NCI-H774 (cell line): ENCODE measurements around the gene AMER1.
"Not testable (repeated sequence)": the region's sequence is repeated elsewhere in the genome, so short reads cannot be mapped to it uniquely, and the experiment has no call there.

Experiments
- DNase-seq: peaks from one replicate; lab custom pipeline; 2025; lab: John Stamatoyannopoulos, UW

The AMER1 gene

DNA sequence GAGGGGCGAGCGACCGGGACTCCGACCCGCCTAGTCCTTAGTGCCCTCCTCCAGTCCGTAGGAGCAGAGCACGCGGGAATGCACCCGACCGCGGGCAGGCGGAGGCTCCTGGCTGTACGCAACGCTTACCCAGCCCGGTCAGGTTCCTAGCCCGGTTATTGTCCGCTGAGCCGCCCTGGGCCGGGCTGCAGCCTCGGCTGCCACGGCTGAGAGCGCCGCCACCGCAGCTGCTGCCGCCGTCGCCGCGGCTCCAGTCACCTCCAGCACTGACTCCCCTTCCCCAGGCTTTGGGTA lies at the start of gene AMER1:
AMER1 (minus strand) TSS at position 268 of the 294 bp plus-strand sequence. CDS start 12,422 bp downstream, outside the sequence.
- DNase-seq, result peak; percentile 55

DNA sequence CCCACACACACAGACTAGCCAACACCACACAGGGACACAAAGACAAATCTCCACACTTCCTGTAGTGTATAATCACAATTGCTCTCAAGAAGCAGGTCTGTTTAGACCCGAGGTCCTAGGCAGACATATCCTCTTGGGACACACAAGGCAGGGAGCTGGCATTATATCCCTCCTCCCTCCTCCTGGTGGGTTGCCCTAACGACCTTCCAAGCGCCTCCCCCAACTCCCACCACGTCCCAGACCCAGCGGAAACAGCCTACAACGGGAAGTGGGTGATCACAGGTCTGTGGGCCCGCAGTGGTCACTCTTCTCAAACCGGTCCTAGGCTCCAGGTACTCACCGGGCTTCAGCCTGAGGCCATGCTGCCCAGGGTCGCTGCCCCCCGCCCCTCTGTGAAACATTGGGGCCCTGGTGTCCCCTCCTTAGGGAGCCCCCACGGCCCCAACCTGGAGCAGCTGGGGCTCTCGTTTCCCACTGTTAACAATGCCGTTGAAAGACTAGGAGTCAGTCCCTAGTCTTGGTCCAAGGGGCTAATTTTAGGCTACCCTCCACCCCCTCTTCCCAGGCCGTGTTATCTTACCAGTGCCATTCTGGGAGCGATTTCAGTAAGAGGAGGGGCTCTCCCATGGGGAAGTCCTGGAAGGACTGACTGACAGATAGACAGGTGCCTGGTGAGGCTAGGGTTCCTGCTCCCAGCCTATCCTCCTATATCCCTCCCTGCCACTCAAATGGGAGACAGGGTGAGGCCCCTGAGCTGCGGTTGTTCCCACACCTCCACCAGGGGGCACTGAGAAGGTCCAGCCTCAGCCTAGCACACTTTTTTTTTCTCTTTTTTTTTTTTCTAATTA lies 24.8 kb upstream of the AMER1 start, which contains the start of gene ASB12:
ASB12 (minus strand) TSS at position 485 of the 848 bp plus-strand sequence. CDS start 4,957 bp downstream, outside the sequence.
- no peak for DNase-seq

DNA sequence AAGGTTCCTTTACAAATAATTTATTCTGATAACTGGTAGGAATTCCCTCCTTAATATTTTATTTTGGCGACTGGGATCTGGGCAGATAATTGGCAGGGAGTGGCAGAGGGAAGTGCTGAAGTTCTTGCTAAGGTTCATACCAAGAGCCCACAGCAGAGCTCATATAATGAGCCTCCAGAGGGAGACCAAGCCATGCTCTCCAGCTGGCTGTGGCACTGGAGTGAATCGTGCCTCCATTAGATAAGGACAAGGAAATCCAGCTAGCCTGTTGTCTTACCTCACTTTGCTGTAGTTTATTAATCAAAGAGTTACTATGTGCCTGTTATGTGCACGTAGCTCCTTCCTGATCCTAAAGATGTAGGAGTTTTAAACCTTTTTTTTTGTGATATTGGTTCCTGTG lies 23.6 kb upstream of the AMER1 start:
- no peak for DNase-seq

DNA sequence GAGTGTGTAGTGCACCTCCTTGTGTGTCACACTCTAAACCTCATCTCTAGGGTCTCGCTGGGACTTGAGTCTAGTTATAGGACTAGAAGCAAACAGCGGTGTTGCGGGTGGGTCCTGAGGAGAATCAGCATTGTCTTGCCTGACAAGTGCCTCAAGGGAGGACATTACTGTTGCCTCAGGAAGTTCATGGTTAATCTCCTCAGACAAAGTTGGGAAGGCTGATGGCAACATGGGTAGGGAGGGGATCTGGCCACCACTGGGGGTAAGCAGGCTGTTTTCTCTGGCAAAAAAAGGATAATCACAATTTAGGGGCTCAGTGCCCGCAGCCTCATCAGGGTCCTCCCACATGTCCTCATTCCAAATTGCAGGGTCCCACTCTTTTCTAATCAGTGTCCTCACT lies 12.5 kb upstream of the AMER1 start:
- DNase-seq, result no peak

DNA sequence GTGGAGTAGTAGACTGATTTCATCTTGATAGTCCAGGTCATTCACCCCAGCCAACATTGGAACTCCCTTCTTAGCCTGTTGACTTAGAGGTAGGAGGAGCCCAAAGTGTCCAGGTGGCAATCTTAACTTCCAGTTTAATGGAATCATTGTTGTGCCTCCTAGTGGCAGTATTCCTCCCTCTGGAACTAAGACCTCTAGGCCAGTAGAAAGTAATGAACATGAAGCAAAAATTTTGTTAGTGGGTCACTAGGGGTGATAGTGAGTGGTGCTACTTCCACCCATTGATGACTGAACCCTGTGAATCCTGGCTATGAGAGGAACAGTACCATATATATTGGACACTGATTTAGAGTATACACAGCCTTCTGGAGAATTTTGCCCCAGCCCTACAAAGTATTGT lies 8.5 kb upstream of the AMER1 start:
- not testable (repeated sequence) for DNase-seq

DNA sequence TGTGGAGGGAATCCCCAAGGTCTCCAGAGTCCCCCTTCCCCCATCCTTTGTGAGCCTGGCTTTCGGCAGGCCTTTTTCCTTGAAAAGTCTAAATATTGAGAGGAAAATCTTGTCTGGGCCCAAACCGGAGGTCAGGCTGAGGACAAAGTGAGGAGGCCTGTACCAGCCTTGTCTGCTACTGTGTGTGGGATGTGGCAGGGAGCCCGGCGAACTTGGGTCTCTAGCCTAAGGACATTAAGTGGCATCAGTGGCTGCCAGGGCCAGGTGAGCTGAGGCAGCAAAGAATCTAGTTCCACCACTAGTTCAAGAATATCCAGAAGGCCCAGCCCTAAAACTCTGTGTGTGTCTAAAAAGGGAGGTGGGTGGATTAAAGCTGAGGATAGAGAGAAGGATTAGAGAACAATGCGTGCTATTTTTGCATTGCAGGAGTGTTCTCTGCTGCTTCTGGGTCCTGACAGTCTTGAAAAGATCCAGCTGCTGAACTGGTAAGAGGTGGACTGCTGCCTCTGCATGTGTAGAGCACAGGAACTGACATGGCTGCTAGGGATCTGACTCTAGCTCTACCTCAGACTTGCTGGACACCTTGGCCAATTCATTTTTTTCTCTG lies 1.2 kb upstream of the AMER1 start:
- no peak for DNase-seq

DNA sequence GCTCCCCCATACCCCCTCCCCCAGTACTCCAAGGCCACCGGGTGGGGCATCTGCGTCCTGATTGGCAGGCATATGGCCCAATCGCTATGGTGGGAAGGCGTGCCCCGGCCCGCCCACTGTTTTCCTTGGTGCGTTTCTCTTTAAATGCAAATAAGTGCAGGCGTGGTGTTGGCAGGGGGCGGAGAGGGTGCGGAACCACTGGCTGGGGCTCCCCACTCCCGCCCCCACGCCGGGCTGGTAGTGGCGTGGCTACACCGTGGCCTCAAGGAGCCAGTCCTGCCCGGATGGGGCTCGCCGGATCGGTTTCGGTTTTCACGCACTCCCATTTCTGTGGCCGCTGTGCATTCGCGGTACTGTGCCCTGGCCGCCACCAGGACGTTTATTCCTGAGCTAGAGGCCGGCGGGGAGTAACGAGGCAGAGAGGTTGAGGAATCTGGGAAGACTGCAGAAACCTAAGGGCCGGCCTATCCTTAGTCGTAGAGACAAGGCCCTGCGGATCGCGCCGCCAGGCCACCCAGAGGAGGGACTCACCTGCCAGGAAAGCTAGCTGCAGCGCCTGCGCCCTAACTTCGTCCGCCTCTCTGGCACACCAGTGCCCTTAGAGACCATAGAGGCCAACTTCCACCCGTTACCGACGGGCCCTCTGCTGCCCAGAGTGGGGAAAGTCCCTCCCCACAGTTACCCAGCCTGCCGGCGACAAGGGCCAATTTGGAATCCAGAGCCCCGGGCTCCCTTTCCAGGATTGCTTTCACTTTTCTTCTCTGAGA lies 410 bp upstream of the AMER1 start:
- DNase-seq, result peak; percentile 82

DNA sequence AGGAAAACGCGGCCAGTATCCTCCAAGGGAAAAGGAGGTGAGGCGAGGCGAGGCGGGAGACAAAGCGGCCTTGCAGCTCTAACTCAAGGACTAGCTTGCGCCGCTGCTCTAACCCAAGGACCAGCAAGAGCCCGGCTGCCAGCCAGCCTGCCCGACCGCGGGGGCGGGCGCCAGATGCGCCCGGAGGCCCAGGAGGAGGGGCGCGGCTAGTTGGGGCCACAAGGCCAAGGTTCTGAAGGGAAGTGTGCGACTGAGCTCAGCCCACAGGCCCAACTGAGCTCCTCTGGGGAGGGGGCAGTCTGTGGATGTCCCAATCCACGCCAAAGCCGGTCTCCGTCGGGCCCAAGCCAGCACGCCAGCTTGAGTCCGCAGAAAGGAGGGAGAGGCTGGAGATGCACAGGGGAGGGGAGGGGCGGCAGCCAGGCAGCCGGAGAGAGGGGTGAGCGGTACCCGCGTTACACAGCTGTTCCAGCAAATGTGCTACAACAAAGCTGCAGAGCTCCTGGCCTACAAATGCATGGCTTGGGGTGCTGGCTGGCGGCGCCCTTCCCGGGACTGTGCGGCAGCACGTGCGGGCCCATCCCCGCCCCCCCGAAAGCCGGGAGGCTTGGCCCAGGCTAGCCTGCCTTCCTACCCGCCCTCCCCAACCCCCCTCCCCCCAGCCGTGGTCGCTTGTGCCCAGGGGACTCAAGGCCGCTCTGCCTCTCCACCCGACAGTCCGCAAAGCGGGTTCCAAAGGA lies 637 bp downstream of the AMER1 start:
- no peak for DNase-seq

DNA sequence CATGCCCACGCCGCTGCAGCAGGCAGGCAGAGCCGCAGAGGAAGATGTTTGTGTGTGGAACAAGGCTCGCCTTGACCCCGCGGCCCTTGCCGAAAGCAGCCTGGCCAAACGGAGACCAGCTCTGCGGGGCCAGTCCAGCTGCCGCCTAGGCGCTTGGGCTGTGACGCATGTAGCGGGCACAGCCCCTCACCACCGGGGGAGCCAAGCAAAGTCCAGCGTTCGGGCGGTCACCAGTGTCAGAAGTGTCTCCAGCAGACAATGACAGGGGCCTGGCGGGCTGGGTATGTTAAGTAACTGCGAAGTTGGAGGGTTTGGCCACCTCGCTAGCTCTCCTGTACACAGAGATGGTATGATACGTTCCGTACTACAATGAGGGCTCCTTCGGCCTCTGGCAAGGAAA lies 1.3 kb downstream of the AMER1 start:
- DNase-seq, result no peak

DNA sequence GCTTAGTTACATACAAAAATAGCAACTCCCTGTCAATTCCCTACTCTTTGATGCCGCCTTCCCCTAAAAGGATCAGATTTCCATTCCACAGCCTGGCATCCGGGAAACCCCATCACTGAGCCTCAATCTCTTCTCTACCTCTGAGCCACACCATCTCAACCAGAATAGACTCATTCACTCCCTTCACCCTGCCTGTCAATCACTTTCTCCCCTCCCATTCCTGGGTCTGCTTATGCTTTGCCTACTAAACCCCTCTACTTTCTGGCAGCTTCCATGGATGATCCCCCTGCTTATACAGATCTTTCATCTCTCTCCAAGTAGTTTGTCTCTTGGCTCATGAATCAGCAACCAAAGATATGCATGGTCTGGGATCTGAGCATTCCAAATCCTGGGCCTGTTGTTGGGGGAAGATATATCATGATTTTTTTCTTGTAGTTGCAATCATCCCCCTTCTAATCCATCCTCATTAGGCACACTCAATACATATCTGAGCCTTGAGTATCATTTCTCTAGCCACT lies 2.6 kb downstream of the AMER1 start:
- DNase-seq, result no peak

DNA sequence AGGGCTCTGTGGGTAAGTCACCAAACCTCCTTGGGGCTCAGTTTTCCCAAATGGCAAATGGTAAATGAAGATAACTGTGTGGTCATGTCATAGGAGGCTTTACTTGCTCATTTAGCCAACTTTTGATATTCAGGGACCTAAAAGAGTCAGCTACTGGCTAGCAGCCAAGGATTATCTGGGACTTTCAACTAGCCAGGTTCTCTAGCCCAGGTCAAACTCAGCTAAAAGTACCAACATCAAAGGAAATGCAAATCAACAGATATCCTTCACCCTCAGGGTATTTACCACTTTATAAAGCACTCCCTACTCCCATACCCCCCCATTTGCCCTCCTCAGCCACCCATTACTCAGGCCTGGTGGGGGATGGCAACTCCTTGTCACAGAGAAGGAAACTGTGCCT lies 7.5 kb downstream of the AMER1 start:
- DNase-seq, result no peak

DNA sequence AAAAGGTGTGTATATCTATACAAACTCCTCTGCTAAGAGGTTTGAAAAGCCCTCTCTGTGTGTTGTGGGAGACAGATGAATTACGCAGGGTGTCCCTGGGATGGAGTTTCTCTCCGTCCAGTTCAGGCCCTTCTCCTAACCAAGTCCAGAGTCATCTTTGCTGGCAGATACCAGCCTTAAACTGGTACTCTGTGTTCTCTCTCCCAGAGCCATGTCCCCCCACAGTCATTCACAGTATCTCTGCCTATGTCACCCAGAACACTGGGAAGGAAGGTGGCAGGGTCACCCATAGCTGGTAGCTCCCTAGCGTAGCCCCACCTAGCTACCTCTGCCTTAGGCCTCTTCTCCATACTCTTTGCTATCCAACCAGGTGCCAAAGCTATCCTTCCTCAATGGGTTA lies 8.9 kb downstream of the AMER1 start:
- no peak for DNase-seq

DNA sequence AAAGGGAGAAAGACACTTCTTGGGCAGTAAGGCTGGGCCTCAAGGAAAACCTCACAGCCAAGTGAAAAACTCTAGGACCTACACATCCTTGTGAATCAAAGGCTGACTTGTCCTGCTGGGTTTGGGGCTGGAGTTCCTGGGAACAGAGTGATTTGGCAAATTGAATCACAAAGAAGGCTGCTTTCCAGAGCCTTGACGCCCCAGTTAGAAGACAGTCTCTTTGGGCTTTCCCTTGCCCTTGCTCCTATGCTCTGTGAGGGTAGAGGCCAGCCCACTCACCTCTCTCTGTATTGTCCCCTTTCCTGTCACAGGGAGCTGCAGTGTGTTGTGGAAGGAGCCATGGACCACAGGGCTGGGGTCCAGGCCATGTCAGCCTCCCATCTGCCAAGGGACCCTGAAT lies 9.6 kb downstream of the AMER1 start:
- DNase-seq, result no peak

DNA sequence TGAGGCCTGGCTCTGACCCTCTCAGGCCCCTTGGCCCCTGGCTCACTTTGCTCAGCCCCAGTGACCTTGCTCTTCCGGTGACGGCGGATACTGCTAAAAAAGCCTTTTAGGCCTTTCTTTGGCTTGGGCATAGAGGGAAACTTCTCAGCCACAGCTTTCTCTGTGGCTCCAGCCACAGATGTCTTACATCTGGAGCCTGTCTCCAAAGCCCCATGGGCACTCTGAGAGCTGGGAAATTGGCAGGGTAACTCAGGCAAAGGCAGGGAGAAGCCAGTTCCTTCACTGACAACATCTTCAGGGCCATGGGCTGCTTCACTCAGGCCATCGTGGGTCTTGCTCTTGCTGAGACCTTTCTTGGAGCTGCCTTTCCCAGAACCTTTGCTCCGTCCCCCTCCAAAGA lies 12.8 kb downstream of the AMER1 start:
- DNase-seq, result no peak

DNA sequence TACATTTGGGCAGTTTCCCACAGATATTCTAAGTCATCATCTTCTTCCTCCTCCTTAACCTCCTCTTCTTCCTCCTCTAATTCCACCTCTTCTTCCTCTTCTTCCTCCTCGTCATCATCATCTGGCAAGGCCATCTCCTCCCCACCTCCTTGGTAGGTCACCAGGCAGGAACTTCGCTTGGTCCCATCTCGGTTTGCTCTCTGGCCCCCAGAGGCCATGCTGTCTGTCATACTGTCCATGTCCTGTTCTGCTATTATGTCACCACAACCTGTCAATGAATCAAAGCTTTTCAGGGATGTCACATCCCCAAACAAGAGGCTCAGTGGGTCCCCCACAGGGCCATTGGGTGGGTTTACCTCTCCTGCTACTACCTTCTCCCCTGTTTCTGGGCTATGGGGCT lies 13.5 kb downstream of the AMER1 start:
- no peak for DNase-seq

DNA sequence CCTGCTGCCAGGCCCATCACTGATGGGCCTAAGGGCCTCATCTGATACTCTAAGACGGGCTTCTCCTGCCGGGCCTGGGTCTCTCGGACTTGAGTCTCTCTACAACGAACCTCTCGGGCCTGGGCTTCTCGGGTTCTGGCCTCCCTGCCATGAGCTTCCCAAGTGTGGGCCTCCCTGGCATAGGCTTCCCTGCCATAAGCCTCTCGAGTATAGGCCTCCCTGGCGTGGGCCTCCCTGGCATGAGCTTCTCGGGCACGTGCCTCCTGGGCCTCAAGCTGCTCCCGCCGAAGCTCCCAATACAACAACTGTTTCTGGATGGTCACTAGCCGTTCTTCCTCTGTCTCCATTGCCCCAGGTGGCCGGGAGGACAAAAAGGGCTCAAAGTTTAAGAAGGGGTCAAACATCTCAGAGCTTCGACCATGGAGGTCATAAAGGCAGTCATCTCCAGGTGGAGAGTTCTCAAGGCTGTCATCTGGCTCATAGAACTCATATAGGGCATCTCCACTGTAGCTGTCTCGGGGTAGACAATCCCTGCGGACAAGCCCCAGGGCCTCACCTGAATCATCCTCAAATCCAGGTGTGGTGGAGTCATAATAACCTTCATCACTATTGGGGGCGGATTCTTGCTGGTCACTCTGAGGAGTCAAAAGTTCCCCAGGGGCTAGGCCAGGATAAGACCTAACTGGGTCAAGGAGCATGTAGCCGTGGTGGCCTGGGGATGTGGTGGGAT lies 14.1 kb downstream of the AMER1 start:
- no peak for DNase-seq

DNA sequence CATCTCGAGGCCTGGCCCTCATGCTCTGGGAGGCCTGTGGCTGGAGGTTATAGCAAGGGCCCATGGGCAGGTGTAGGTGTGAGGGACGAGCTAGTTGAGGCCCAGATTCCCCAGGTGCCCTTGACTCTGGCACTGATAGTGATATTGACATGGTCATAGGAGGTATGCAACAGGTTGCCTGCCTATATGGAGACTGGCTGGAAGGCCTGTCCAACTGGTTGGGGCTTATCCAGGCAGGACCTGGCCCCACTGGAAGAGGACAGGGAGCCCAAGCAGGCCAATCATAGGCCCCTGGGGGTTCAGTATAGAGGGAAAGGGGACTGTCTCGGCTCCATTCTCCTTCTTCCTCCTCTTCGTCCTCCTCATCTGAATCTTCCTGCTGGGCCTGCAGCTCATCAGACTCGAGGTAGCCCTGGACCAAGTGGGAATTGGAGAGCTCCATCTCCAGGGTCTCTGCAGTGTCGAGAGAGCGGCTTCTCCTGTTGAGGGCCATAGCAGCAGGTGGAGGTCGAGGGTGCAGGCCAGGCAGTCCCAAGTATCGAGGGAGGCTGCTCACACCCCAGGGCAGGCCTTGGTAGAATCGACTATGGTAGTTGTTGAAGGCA lies 15.3 kb downstream of the AMER1 start:
- no peak for DNase-seq

DNA sequence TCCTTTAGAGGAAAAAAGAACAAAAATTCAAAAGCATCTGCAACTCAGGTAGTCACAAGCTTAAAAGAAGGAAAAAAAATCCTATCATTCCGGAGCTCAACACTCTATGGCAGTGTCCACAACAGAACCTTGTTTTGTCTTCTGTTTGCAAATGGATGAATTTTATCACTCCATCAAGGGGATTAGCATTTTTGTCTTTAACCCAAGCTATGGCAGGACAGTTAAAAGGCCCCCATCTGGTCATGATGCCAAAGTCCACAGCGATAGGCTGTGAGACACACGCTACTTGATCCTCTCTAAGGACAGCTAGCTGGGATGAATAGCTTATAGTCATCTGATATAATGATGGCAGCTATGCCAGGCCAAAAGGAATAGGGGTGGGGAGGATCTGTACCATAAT lies 16.6 kb downstream of the AMER1 start:
- DNase-seq, result no peak

DNA sequence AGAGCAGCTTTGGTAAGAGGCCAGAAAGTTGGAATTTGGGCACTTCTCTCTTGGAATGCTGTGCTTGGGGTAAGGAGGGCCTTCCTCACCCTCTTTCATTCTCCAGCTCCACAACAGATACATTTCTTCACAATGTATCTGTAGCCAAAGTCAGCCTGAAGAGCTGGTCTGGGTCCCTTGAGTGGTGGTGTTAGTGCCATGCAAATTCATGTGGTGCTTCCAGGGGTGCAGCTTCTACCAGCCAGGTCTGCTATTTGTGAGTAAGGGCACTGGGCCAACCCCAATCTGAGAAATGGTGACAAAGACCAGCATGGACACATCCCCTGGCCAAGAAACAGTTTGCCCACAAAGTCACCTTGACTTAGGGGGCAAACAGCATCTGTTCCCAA lies 17.8 kb downstream of the AMER1 start:
- no peak for DNase-seq

DNA sequence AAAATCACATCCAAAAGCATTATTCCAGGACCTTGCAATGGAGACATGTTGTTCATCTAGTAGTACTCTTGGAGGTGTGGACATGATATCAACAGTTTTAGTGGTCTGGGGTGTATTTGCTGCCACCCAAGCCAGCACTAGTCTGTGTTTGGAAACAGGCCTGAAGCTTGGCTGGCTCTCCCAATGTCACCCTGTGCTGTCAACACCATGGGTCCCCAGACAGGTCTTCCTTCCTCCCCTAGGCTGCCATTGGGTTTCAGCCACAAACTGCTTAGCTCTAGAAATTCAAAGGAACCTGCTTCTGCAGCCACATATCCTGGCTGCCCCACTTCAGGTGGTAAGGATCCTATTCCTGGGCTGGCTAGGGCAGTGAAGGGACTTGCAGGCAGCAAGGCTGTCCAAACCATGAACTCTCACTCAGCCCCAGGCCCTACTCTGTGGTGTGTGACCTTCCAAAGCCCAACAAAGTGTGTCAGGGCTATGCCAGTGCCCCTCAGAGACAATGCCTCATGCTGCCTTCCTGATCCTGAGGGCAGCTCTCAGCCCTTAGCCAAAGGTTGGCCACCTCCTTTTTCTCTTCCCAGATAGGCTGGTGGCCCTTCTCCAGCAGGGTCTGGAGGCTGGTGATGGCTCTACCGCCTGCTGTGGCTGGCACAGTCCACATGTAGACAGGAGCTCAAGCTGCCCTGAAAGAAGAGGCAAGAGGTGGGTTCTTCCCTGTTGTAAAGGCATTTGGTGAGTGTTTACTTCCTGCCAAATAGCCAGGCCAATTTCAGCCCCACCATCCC lies 18.3 kb downstream of the AMER1 start:
- DNase-seq, result no peak
